Measurements from ENCODE around the gene TMBIM1.
"Not testable (repeated sequence)": the region's sequence is repeated elsewhere in the genome, so short reads cannot be mapped to it uniquely, and the experiment has no call there.

Gene TMBIM1

GRCh38 chr2:218276986-218277755 lies 15.1 kb downstream of the TMBIM1 start:
- Histone ChIP-seq H3K36me3 (ENCODE audit: control insufficient read depth, insufficient read depth, low read length) (peaks cover 81% of the 10 kb centered on the region), H3K4me1 (ENCODE audit: control insufficient read depth, insufficient read depth, low read length, poor library complexity, severe bottlenecking) (no peaks in the 10 kb centered on the region), H3K9me3 (ENCODE audit: control insufficient read depth, low read length) (no peaks in the 10 kb centered on the region), H3K27ac (ENCODE audit: low read depth, low read length, severe bottlenecking) (no peak overlapping the region), H3K4me3 (ENCODE audit: extremely low read depth, insufficient read depth, low read length, poor library complexity, severe bottlenecking) (no peak overlapping the region)
- WGBS, 2 experiments (ENCODE audit: insufficient coverage in 2 of 2), result 94% methylated on average over 9 to 12 of the region's 12 CpGs

- Histone ChIP-seq H3K27ac (ENCODE audit: low read depth, low read length, severe bottlenecking) (no peak overlapping the region), H3K4me1 (ENCODE audit: control insufficient read depth, insufficient read depth, low read length, poor library complexity, severe bottlenecking) (no peaks in the 10 kb centered on the region), H3K9me3 (ENCODE audit: control insufficient read depth, low read length) (no peaks in the 10 kb centered on the region), H3K4me3 (ENCODE audit: extremely low read depth, insufficient read depth, low read length, poor library complexity, severe bottlenecking) (no peak overlapping the region), H3K36me3 (ENCODE audit: control insufficient read depth, insufficient read depth, low read length) (peaks cover 73% of the 10 kb centered on the region)
- WGBS, 2 experiments (ENCODE audit: insufficient coverage in 2 of 2), result 86 to 88% methylated on average over 9 of the region's 9 CpGs
Measured at GRCh38 chr2:218275371-218276072, 16.8 kb downstream of the TMBIM1 start.

GRCh38 chr2:218274586-218274985 lies 17.7 kb downstream of the TMBIM1 start:
- H3K36me3 ChIP-seq (ENCODE audit: control insufficient read depth, insufficient read depth, low read length), result peaks cover 64% of the 10 kb centered on the region
- 100% methylated on average over 1 to 4 of the region's 4 CpGs for WGBS, 2 experiments (ENCODE audit: insufficient coverage in 2 of 2)

GRCh38 chr2:218273908-218274249 lies 18.4 kb downstream of the TMBIM1 start:
- H3K4me3 ChIP-seq (ENCODE audit: extremely low read depth, insufficient read depth, low read length, poor library complexity, severe bottlenecking), result no peak overlapping the region
- H3K36me3 ChIP-seq (ENCODE audit: control insufficient read depth, insufficient read depth, low read length), result peaks cover 57% of the 10 kb centered on the region
- H3K9me3 ChIP-seq (ENCODE audit: control insufficient read depth, low read length), result no peaks in the 10 kb centered on the region
- H3K4me1 ChIP-seq (ENCODE audit: control insufficient read depth, insufficient read depth, low read length, poor library complexity, severe bottlenecking), result no peaks in the 10 kb centered on the region
- 100% methylated on average over 2 of the region's 2 CpGs; no CpG with 5 or more reads in 1 of the 2 experiments for WGBS, 2 experiments (ENCODE audit: insufficient coverage in 2 of 2)
- no peak overlapping the region for H3K27ac ChIP-seq (ENCODE audit: low read depth, low read length, severe bottlenecking)

More at GRCh38 chr2:218274586-218274985, 17.7 kb downstream of the TMBIM1 start:
- no peak overlapping the region for H3K4me3 ChIP-seq (ENCODE audit: extremely low read depth, insufficient read depth, low read length, poor library complexity, severe bottlenecking)
- no peaks in the 10 kb centered on the region for H3K4me1 ChIP-seq (ENCODE audit: control insufficient read depth, insufficient read depth, low read length, poor library complexity, severe bottlenecking)
- H3K27ac ChIP-seq (ENCODE audit: low read depth, low read length, severe bottlenecking), result no peak overlapping the region
- H3K9me3 ChIP-seq (ENCODE audit: control insufficient read depth, low read length), result no peaks in the 10 kb centered on the region

GRCh38 chr2:218273214-218273907 lies 18.9 kb downstream of the TMBIM1 start:
- WGBS, 2 experiments (ENCODE audit: insufficient coverage in 2 of 2), result 93 to 97% methylated on average over 3 to 7 of the region's 8 CpGs
- H3K9me3 ChIP-seq (ENCODE audit: control insufficient read depth, low read length); H3K4me1 ChIP-seq (ENCODE audit: control insufficient read depth, insufficient read depth, low read length, poor library complexity, severe bottlenecking); H3K4me3 ChIP-seq (ENCODE audit: extremely low read depth, insufficient read depth, low read length, poor library complexity, severe bottlenecking); H3K27ac ChIP-seq (ENCODE audit: low read depth, low read length, severe bottlenecking): not testable (repeated sequence)
- peaks cover 52% of the 10 kb centered on the region for H3K36me3 ChIP-seq (ENCODE audit: control insufficient read depth, insufficient read depth, low read length)

- 58 to 68% methylated on average over 16 of the region's 18 CpGs for WGBS, 2 experiments (ENCODE audit: insufficient coverage in 2 of 2)
- no peak overlapping the region for H3K27ac ChIP-seq (ENCODE audit: low read depth, low read length, severe bottlenecking)
- no peak overlapping the region for H3K4me3 ChIP-seq (ENCODE audit: extremely low read depth, insufficient read depth, low read length, poor library complexity, severe bottlenecking)
- H3K9me3 ChIP-seq (ENCODE audit: control insufficient read depth, low read length), result no peaks in the 10 kb centered on the region
- no peaks in the 10 kb centered on the region for H3K4me1 ChIP-seq (ENCODE audit: control insufficient read depth, insufficient read depth, low read length, poor library complexity, severe bottlenecking)
- peaks cover 49% of the 10 kb centered on the region for H3K36me3 ChIP-seq (ENCODE audit: control insufficient read depth, insufficient read depth, low read length)
Measured at GRCh38 chr2:218272531-218273212, 19.6 kb downstream of the TMBIM1 start.

GRCh38 chr2:218271865-218272530 lies 20.3 kb downstream of the TMBIM1 start:
- Histone ChIP-seq H3K36me3 (ENCODE audit: control insufficient read depth, insufficient read depth, low read length) (peaks cover 50% of the 10 kb centered on the region), H3K27ac (ENCODE audit: low read depth, low read length, severe bottlenecking) (no peak overlapping the region), H3K4me3 (ENCODE audit: extremely low read depth, insufficient read depth, low read length, poor library complexity, severe bottlenecking) (no peak overlapping the region), H3K9me3 (ENCODE audit: control insufficient read depth, low read length) (no peaks in the 10 kb centered on the region), H3K4me1 (ENCODE audit: control insufficient read depth, insufficient read depth, low read length, poor library complexity, severe bottlenecking) (no peaks in the 10 kb centered on the region)
- 91 to 100% methylated on average over 4 to 5 of the region's 5 CpGs for WGBS, 2 experiments (ENCODE audit: insufficient coverage in 2 of 2)

GRCh38 chr2:218271487-218271797 lies 20.9 kb downstream of the TMBIM1 start:
- WGBS, 2 experiments (ENCODE audit: insufficient coverage in 2 of 2), result 85% methylated on average over 4 of the region's 4 CpGs
- Histone ChIP-seq H3K9me3 (ENCODE audit: control insufficient read depth, low read length) (no peaks in the 10 kb centered on the region), H3K4me3 (ENCODE audit: extremely low read depth, insufficient read depth, low read length, poor library complexity, severe bottlenecking) (peak overlapping the region; percentile 91), H3K27ac (ENCODE audit: low read depth, low read length, severe bottlenecking) (no peak overlapping the region), H3K4me1 (ENCODE audit: control insufficient read depth, insufficient read depth, low read length, poor library complexity, severe bottlenecking) (no peaks in the 10 kb centered on the region), H3K36me3 (ENCODE audit: control insufficient read depth, insufficient read depth, low read length) (peaks cover 50% of the 10 kb centered on the region)

GRCh38 chr2:218270721-218271486 lies 21.4 kb downstream of the TMBIM1 start:
- Histone ChIP-seq H3K4me1 (ENCODE audit: control insufficient read depth, insufficient read depth, low read length, poor library complexity, severe bottlenecking) (no peaks in the 10 kb centered on the region), H3K36me3 (ENCODE audit: control insufficient read depth, insufficient read depth, low read length) (peaks cover 50% of the 10 kb centered on the region), H3K27ac (ENCODE audit: low read depth, low read length, severe bottlenecking) (no peak overlapping the region), H3K4me3 (ENCODE audit: extremely low read depth, insufficient read depth, low read length, poor library complexity, severe bottlenecking) (peak overlapping the region; percentile 91), H3K9me3 (ENCODE audit: control insufficient read depth, low read length) (no peaks in the 10 kb centered on the region)
- WGBS, 2 experiments (ENCODE audit: insufficient coverage in 2 of 2), result 6 to 8% methylated on average over 19 to 23 of the region's 23 CpGs
